Activated T-cell treated with anti-CD3 and anti-CD28 coated beads, Interleukin-2, amount 50 U/mL, for 4 hours (primary cell): ENCODE measurements around the gene NT5DC3. TPM values are rescaled to one million over a fixed set of nuclear protein-coding genes. Genes with fewer than 3 reads are reported as not detected.
"Not testable (repeated sequence)": the region's sequence is repeated elsewhere in the genome, so short reads cannot be mapped to it uniquely, and the experiment has no call there.

Experiments
- ATAC-seq, 2 donors: fragments of 200-7000 bp; cut with Tn5 transposase; one replicate each; pipeline ENCODE4 v1.10.0; 2021
- DNase-seq: peaks from one replicate; pipeline ENCODE4 v3.0.0-alpha.2; 2020
- H3K27me3 Mint-ChIP-seq: one replicate; pipeline ENCODE4 v1.8.0; 2021; ENCODE audit warnings: low read depth, mixed read lengths
- H3K36me3 Mint-ChIP-seq: one replicate; pipeline ENCODE4 v1.8.0; 2022; ENCODE audit warnings: mixed read lengths; ENCODE audit not compliant: insufficient read depth
- H3K4me1 Mint-ChIP-seq: one replicate; pipeline ENCODE4 v1.8.0; 2021; ENCODE audit warnings: low read depth, mixed read lengths
- H3K4me3 Mint-ChIP-seq: one replicate; pipeline ENCODE4 v1.8.0; 2021; ENCODE audit warnings: mild to moderate bottlenecking, moderate library complexity, mixed read lengths
- H3K9me3 Mint-ChIP-seq: one replicate; pipeline ENCODE4 v1.8.0; 2021; ENCODE audit warnings: mixed read lengths
- total RNA-seq, 3 donors: library from RNA; stranded (reverse); gene quantifications; one replicate each; pipeline ENCODE4 v1.2.1, GENCODE V29; 2021

The NT5DC3 gene
- total RNA-seq, 3 donors from 2014 or later: 13.6 to 15.1 (median 14.1) TPM

GRCh38 chr12:103813949-103814348 lies 27.1 kb downstream of the NT5DC3 start:
- no peaks in the 10 kb centered on the region for H3K9me3 Mint-ChIP-seq
- no peaks in the 10 kb centered on the region for H3K27me3 Mint-ChIP-seq
- no peaks in the 10 kb centered on the region for H3K4me1 Mint-ChIP-seq
- ATAC-seq (no peak), DNase-seq (no peak)
- H3K36me3 Mint-ChIP-seq: peaks cover 27% of the 10 kb centered on the region
- H3K4me3 Mint-ChIP-seq: no peak overlapping the region

DNA sequence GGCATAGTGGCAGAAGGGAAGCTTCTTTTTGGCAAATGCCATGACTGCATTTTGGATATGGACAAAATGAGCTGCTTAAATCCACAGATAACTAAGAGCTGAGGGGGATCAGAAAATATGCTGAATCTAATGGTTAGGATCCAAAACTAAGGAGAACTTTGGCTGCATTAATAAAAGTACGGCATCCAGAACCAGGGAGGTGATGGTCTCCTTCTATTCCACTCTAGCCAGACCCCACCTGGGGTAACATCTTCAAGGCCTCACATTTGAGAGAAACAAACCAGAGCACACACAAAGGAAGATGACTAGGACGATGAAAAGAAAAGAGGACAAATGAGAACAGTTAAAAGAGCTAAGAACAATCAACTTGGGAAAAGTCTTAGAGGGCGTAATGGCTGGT lies 27.6 kb downstream of the NT5DC3 start:
- no peak for ATAC-seq
- Mint-ChIP-seq H3K36me3 (peaks cover 27% of the 10 kb centered on the region), H3K27me3 (no peaks in the 10 kb centered on the region), H3K9me3 (no peaks in the 10 kb centered on the region), H3K4me3 (no peak overlapping the region), H3K4me1 (no peaks in the 10 kb centered on the region)
- no peak for DNase-seq

- Mint-ChIP-seq H3K4me1 (no peaks in the 10 kb centered on the region), H3K27me3 (no peaks in the 10 kb centered on the region), H3K9me3 (no peaks in the 10 kb centered on the region), H3K36me3 (peaks cover 32% of the 10 kb centered on the region), H3K4me3 (no peak overlapping the region)
- no peak for ATAC-seq
- no peak for DNase-seq
These were observed 28.2 kb downstream of the NT5DC3 start for GRCh38 chr12:103812789-103813188.

GRCh38 chr12:103811791-103812190 lies 29.2 kb downstream of the NT5DC3 start:
- Mint-ChIP-seq H3K36me3 (peaks cover 38% of the 10 kb centered on the region), H3K4me3 (no peak overlapping the region), H3K4me1 (no peaks in the 10 kb centered on the region), H3K9me3 (no peaks in the 10 kb centered on the region), H3K27me3 (no peaks in the 10 kb centered on the region)
- ATAC-seq: no peak
- DNase-seq: no peak

- Mint-ChIP-seq H3K27me3 (no peaks in the 10 kb centered on the region), H3K4me1 (no peaks in the 10 kb centered on the region), H3K4me3 (no peak overlapping the region), H3K36me3 (peaks cover 42% of the 10 kb centered on the region), H3K9me3 (no peaks in the 10 kb centered on the region)
- no peak for DNase-seq
- no peak for ATAC-seq
These were observed 30.9 kb downstream of the NT5DC3 start for GRCh38 chr12:103810111-103810510.

DNA sequence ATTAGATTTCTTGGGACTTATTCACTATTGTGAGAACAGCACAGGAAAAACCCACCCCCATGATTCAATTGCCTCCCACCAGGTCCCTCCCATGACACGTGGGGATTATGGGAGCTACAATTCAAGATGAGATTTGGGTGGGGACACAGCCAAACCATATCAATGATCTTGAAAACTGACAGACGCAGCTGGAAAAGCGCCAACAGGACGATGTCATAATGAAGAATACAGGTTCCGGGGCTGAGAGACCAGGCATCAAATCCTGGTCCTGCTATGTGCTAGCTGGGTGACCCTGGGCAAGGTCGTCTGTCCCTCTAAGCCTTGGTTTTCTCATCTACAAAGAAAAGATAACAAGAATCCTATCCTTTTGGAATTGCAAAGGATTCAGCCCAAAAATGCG lies 31.4 kb downstream of the NT5DC3 start:
- H3K4me3 Mint-ChIP-seq, H3K4me1 Mint-ChIP-seq, DNase-seq, H3K27me3 Mint-ChIP-seq, ATAC-seq, H3K9me3 Mint-ChIP-seq: not testable (repeated sequence)
- H3K36me3 Mint-ChIP-seq: peaks cover 40% of the 10 kb centered on the region

GRCh38 chr12:103809154-103809553 lies 31.9 kb downstream of the NT5DC3 start:
- Mint-ChIP-seq H3K9me3 (no peaks in the 10 kb centered on the region), H3K4me3 (no peak overlapping the region), H3K27me3 (no peaks in the 10 kb centered on the region), H3K4me1 (no peaks in the 10 kb centered on the region), H3K36me3 (peaks cover 41% of the 10 kb centered on the region)
- DNase-seq (no peak), ATAC-seq (no peak)

- no peak for DNase-seq
- Mint-ChIP-seq H3K4me3 (no peak overlapping the region), H3K27me3 (no peaks in the 10 kb centered on the region), H3K36me3 (peaks cover 38% of the 10 kb centered on the region), H3K9me3 (no peaks in the 10 kb centered on the region), H3K4me1 (no peaks in the 10 kb centered on the region)
- ATAC-seq: no peak
These were observed 32.7 kb downstream of the NT5DC3 start for GRCh38 chr12:103808239-103808880.

DNA sequence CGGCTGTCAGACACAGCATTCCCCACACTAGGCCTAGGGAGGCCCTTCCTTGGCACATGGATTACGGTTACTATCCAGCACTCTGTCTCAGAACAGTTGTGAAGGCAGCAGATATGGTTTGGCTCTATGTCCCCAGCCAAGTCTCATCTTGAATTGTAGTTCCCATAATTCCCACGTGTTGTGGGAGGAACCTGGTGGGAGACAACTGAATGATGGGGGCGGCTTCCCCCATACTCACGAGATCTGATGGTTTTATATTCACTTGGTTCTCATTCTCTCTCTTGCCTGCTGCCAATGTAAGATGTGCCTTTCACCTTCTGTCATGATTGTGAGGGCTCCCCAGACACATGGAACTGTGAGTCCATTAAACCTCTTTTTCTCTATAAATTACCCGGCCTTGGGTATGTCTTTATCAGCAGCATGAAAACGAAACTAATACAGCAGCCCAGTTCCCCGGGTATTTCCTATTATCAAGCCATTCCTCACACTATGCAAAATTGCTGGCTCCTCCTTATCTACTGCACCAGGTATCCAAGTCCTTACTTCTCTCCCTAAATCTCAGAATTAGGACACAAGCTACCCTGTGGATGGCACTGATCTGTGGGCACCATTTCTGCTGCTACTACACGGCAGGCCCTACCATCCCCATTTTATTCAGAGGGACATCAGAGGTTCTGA lies 33.3 kb downstream of the NT5DC3 start:
- Mint-ChIP-seq H3K4me1 (no peaks in the 10 kb centered on the region), H3K4me3 (no peak overlapping the region), H3K9me3 (no peaks in the 10 kb centered on the region), H3K36me3 (peaks cover 36% of the 10 kb centered on the region), H3K27me3 (no peaks in the 10 kb centered on the region)
- DNase-seq (no peak), ATAC-seq (no peak)

- Mint-ChIP-seq H3K4me1 (no peaks in the 10 kb centered on the region), H3K9me3 (no peaks in the 10 kb centered on the region), H3K4me3 (no peak overlapping the region), H3K27me3 (no peaks in the 10 kb centered on the region), H3K36me3 (peaks cover 44% of the 10 kb centered on the region)
- DNase-seq: no peak
- ATAC-seq: no peak
These were observed 34.2 kb downstream of the NT5DC3 start for GRCh38 chr12:103806803-103807202.

GRCh38 chr12:103805655-103806360 lies 35.2 kb downstream of the NT5DC3 start:
- no peaks in the 10 kb centered on the region for H3K27me3 Mint-ChIP-seq
- H3K9me3 Mint-ChIP-seq: no peaks in the 10 kb centered on the region
- H3K4me1 Mint-ChIP-seq: no peaks in the 10 kb centered on the region
- DNase-seq (no peak), ATAC-seq (no peak)
- H3K4me3 Mint-ChIP-seq: no peak overlapping the region
- peaks cover 41% of the 10 kb centered on the region for H3K36me3 Mint-ChIP-seq

- DNase-seq: no peak
- no peaks in the 10 kb centered on the region for H3K27me3 Mint-ChIP-seq
- H3K9me3 Mint-ChIP-seq: no peaks in the 10 kb centered on the region
- ATAC-seq: no peak
- no peaks in the 10 kb centered on the region for H3K4me1 Mint-ChIP-seq
- H3K36me3 Mint-ChIP-seq: peaks cover 37% of the 10 kb centered on the region
- H3K4me3 Mint-ChIP-seq: no peak overlapping the region
These were observed 37.2 kb downstream of the NT5DC3 start for GRCh38 chr12:103803847-103804246.

GRCh38 chr12:103802586-103802886 lies 38.5 kb downstream of the NT5DC3 start:
- ATAC-seq (no peak), DNase-seq (no peak)
- peaks cover 40% of the 10 kb centered on the region for H3K36me3 Mint-ChIP-seq
- H3K9me3 Mint-ChIP-seq: no peaks in the 10 kb centered on the region
- no peaks in the 10 kb centered on the region for H3K27me3 Mint-ChIP-seq
- H3K4me1 Mint-ChIP-seq: no peaks in the 10 kb centered on the region
- no peak overlapping the region for H3K4me3 Mint-ChIP-seq

GRCh38 chr12:103801709-103802585 lies 39.1 kb downstream of the NT5DC3 start:
- Mint-ChIP-seq H3K27me3 (no peaks in the 10 kb centered on the region), H3K9me3 (no peaks in the 10 kb centered on the region), H3K4me3 (no peak overlapping the region), H3K4me1 (no peaks in the 10 kb centered on the region), H3K36me3 (peaks cover 37% of the 10 kb centered on the region)
- no peak for ATAC-seq
- DNase-seq: no peak
